ENCODE results near the gene HOXB4. TPM values are rescaled to one million over a fixed set of nuclear protein-coding genes. Genes with fewer than 3 reads are reported as not detected.
A peak's percentile ranks its signal among the peaks of the same experiment; 100 is the strongest.

Gene HOXB4
- total RNA-seq, 1 donor = 0.36 TPM

DNA sequence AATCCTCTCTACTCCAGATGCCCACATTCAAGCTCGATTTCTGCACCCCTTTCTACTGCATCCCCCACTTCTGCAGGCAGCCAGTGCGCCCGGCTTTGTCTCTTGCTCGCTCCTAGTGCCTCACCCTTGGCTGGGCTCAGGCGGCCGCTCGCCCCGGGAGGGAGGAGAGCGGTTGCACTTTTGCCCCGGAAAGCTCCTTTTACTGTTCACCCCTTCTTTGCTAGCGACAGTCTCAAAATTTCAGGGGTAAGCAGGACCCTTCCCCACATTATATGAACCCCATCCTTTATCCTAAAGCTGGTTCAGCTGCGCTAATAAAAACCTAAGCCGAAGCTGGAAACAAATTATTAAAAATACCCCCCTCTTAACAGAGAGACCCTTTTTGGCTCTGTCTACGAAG, 14.4 kb upstream of the HOXB4 start:
- no peaks in the 10 kb centered on the region for H3K9me3 ChIP-seq (ENCODE audit: low read depth, low read length)
- no peak overlapping the region for H3K4me3 ChIP-seq (ENCODE audit: insufficient read depth, low read length)
- H3K27me3 ChIP-seq (ENCODE audit: insufficient read depth, low read length) = peaks cover 95% of the 10 kb centered on the region
- no peaks in the 10 kb centered on the region for H3K79me2 ChIP-seq (ENCODE audit: insufficient read depth, low read length)
- H4K20me1 ChIP-seq (ENCODE audit: insufficient read depth, low read length) = no peaks in the 10 kb centered on the region
- no peak for DNase-seq (ENCODE audit: insufficient read length, low spot score, missing footprints)
- TF ChIP-seq, protein P1, sequence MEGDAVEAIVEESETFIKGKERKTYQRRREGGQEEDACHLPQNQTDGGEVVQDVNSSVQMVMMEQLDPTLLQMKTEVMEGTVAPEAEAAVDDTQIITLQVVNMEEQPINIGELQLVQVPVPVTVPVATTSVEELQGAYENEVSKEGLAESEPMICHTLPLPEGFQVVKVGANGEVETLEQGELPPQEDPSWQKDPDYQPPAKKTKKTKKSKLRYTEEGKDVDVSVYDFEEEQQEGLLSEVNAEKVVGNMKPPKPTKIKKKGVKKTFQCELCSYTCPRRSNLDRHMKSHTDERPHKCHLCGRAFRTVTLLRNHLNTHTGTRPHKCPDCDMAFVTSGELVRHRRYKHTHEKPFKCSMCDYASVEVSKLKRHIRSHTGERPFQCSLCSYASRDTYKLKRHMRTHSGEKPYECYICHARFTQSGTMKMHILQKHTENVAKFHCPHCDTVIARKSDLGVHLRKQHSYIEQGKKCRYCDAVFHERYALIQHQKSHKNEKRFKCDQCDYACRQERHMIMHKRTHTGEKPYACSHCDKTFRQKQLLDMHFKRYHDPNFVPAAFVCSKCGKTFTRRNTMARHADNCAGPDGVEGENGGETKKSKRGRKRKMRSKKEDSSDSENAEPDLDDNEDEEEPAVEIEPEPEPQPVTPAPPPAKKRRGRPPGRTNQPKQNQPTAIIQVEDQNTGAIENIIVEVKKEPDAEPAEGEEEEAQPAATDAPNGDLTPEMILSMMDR (IDR thresholded peaks at IDR 0.05; ENCODE audit: extremely low read depth, low read depth, low read length) = no peak
- no peak overlapping the region for H3K27ac ChIP-seq (ENCODE audit: low read depth, low read length)
- H3K4me1 ChIP-seq (ENCODE audit: insufficient read depth, low read length) = no peaks in the 10 kb centered on the region
- peak overlapping the region; percentile 78 for H3K4me2 ChIP-seq (ENCODE audit: insufficient read depth, low read length)
- no peak overlapping the region for H2AFZ ChIP-seq (ENCODE audit: low read length)
- H3K36me3 ChIP-seq (ENCODE audit: insufficient read depth, low read length) = no peaks in the 10 kb centered on the region

DNA sequence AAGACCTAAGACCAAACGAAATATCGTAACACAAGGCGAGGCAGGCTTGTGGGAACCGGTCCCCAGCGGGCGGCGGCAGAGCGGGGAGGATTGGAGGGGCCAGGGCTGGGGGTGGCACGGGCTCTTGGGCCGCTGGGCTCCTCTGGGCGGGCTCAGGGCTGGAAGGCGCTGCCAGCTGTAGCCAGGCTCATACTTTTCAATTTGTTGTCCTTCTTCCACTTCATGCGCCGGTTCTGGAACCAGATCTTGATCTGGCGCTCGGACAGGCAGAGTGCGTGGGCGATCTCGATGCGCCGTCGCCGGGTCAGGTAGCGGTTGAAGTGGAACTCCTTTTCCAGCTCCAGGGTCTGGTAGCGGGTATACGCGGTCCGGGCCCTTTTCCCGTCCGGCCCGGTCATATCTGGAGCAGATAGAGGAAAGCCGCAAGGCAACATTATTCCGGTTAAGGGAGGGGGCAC, 13.9 kb upstream of the HOXB4 start:
- H3K27ac ChIP-seq (ENCODE audit: low read depth, low read length) = no peak overlapping the region

DNA sequence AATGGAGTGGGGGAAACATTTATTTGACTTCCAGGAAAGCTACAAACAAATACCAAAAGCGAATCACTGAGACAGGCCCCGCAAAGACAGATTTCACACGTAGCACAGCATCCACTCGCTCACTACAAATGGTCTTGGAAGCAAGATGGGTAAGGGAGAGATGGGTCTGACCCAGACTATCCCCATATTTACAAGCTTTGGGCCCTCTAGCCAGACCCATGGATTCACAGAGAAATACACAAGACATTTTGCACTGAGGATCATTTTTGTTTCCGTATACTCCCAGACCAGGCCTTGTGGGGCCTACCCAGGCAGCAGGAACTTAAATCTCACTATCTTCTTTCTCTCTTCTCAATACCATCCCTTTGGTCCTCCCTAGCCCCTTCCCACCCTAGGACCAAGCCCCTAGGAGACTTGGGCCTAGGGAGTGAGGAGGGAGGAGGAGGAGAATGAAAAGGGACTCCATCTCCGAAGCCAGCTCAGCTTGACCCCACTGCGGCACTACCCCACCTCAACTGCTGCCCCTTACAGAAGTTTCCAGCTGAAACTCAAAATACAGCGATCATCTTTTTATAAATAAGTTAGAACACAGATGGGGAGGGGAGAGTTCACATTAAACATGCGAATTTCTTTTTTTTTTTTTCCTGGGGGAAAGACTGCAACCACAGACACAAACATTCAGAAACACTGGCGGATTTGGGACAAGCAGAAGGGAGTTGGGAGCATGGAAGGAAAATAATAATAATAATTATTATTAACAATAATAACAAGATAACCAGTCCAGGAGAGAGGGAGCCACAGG, 13.3 kb upstream of the HOXB4 start:
- Histone ChIP-seq H3K4me3 (ENCODE audit: insufficient read depth, low read length) (no peak overlapping the region), H3K27ac (ENCODE audit: low read depth, low read length) (no peak overlapping the region), H3K4me2 (ENCODE audit: insufficient read depth, low read length) (no peak overlapping the region), H3K36me3 (ENCODE audit: insufficient read depth, low read length) (no peaks in the 10 kb centered on the region), H3K27me3 (ENCODE audit: insufficient read depth, low read length) (peaks cover 95% of the 10 kb centered on the region), H4K20me1 (ENCODE audit: insufficient read depth, low read length) (no peaks in the 10 kb centered on the region), H3K4me1 (ENCODE audit: insufficient read depth, low read length) (no peaks in the 10 kb centered on the region), H3K79me2 (ENCODE audit: insufficient read depth, low read length) (no peaks in the 10 kb centered on the region), H3K9me3 (ENCODE audit: low read depth, low read length) (no peaks in the 10 kb centered on the region), H2AFZ (ENCODE audit: low read length) (no peak overlapping the region)
- TF ChIP-seq, protein P1 (IDR thresholded peaks at IDR 0.05; ENCODE audit: extremely low read depth, low read depth, low read length) = no peak
- DNase-seq (ENCODE audit: insufficient read length, low spot score, missing footprints) = no peak

More for the DNA sequence above, 13.9 kb upstream of the HOXB4 start:
- TF ChIP-seq, protein P1 (IDR thresholded peaks at IDR 0.05; ENCODE audit: extremely low read depth, low read depth, low read length) = no peak
- Histone ChIP-seq H3K4me1 (ENCODE audit: insufficient read depth, low read length) (no peaks in the 10 kb centered on the region), H3K27me3 (ENCODE audit: insufficient read depth, low read length) (peaks cover 95% of the 10 kb centered on the region), H3K4me2 (ENCODE audit: insufficient read depth, low read length) (no peak overlapping the region), H3K79me2 (ENCODE audit: insufficient read depth, low read length) (no peaks in the 10 kb centered on the region), H4K20me1 (ENCODE audit: insufficient read depth, low read length) (no peaks in the 10 kb centered on the region), H2AFZ (ENCODE audit: low read length) (no peak overlapping the region), H3K36me3 (ENCODE audit: insufficient read depth, low read length) (no peaks in the 10 kb centered on the region), H3K4me3 (ENCODE audit: insufficient read depth, low read length) (no peak overlapping the region), H3K9me3 (ENCODE audit: low read depth, low read length) (no peaks in the 10 kb centered on the region)
- no peak for DNase-seq (ENCODE audit: insufficient read length, low spot score, missing footprints)

DNA sequence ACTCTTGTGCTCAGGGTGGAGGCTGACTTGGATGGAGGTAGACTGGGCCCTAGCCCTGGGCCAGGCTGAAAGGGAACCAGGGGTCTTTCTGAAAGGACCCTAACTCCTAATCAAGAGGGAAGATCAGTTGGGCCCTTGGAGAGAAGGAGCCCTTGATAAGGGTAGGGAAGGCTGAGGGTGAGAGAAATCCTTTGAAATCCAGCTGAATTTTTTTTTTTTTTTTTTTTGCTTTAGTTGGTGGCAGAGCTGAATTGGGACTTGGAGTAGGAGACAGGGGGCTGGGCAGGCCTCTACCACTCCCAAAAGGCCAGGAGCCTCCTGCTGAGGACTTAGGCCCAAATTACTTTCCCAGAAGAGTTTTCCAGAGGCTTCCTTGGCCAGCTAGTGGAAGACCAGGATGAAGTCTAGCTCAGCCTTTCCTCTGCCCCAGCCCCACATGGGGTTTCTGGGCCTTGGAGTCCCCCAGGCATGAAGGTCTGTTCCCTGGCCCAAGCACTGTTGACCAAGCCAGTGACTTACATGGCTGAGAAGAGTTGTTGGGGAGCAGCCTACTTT, 12.5 kb upstream of the HOXB4 start:
- H3K36me3 ChIP-seq (ENCODE audit: insufficient read depth, low read length) = no peaks in the 10 kb centered on the region
- no peaks in the 10 kb centered on the region for H4K20me1 ChIP-seq (ENCODE audit: insufficient read depth, low read length)
- no peak for DNase-seq (ENCODE audit: insufficient read length, low spot score, missing footprints)
- H3K4me2 ChIP-seq (ENCODE audit: insufficient read depth, low read length) = no peak overlapping the region
- no peaks in the 10 kb centered on the region for H3K79me2 ChIP-seq (ENCODE audit: insufficient read depth, low read length)
- no peak overlapping the region for H3K4me3 ChIP-seq (ENCODE audit: insufficient read depth, low read length)
- peaks cover 6% of the 10 kb centered on the region for H3K4me1 ChIP-seq (ENCODE audit: insufficient read depth, low read length)
- H2AFZ ChIP-seq (ENCODE audit: low read length) = no peak overlapping the region
- H3K27ac ChIP-seq (ENCODE audit: low read depth, low read length) = no peak overlapping the region
- peaks cover 95% of the 10 kb centered on the region for H3K27me3 ChIP-seq (ENCODE audit: insufficient read depth, low read length)
- TF ChIP-seq, protein P1 (IDR thresholded peaks at IDR 0.05; ENCODE audit: extremely low read depth, low read depth, low read length) = no peak
- H3K9me3 ChIP-seq (ENCODE audit: low read depth, low read length) = no peaks in the 10 kb centered on the region
